GM23338 (cell line): ENCODE data around the gene IFNA17.
"Not testable (repeated sequence)": the region's sequence is repeated elsewhere in the genome, so short reads cannot be mapped to it uniquely, and the experiment has no call there.

Experiments
- CREB1 ChIP-seq: fragments of 250-450 bp; sonication (Bioruptor Pico); IDR thresholded peaks from 2 replicates; pipeline ENCODE4 v1.5.0; 2020; ENCODE audit warnings: low read depth, mild to moderate bottlenecking, moderate library complexity
- EZH2 ChIP-seq: fragments of 200-600 bp; sonication (generic); IDR thresholded peaks from one replicate; pipeline ENCODE4 v1.8.0; 2017; ENCODE audit warnings: antibody characterized with exemption, mild to moderate bottlenecking, low read depth; ENCODE audit not compliant: unreplicated experiment
- EZH2phosphoT487 ChIP-seq: fragments of 200-600 bp; sonication (generic); IDR thresholded peaks from one replicate; pipeline ENCODE4 v1.8.1; 2018; ENCODE audit warnings: antibody characterized with exemption; ENCODE audit not compliant: unreplicated experiment
- JUNB ChIP-seq: IDR thresholded peaks from one replicate; pipeline ENCODE4 v1.6.1; 2016; ENCODE audit warnings: antibody characterized with exemption; ENCODE audit not compliant: unreplicated experiment
- POLR2AphosphoS5 ChIP-seq: IDR thresholded peaks from 2 replicates; pipeline ENCODE4 v1.6.1; 2016; ENCODE audit warnings: antibody characterized with exemption, low read depth
- STAT1 ChIP-seq: IDR thresholded peaks from one replicate; pipeline ENCODE4 v1.6.1; 2016; ENCODE audit warnings: antibody characterized with exemption; ENCODE audit not compliant: unreplicated experiment
- ZNF114 ChIP-seq: fragments of 250-450 bp; sonication (Bioruptor Pico); IDR thresholded peaks from 2 replicates; pipeline ENCODE4 v1.5.0; 2020; ENCODE audit warnings: mild to moderate bottlenecking, moderate library complexity
- ZNF331 ChIP-seq: fragments of 250-450 bp; sonication (Bioruptor Pico); IDR thresholded peaks from 2 replicates; pipeline ENCODE4 v1.5.0; 2020; ENCODE audit warnings: low read depth, mild to moderate bottlenecking, moderate library complexity
- TF ChIP-seq, protein P1 (sequence below): IDR thresholded peaks from one replicate; pipeline ENCODE4 v1.6.1; 2018; ENCODE audit warnings: antibody characterized with exemption; ENCODE audit not compliant: unreplicated experiment
- TF ChIP-seq, protein P2 (sequence below), 2 experiments: fragments of 200-600 bp in 1 of 2; sonication (generic) in 1 of 2; conservative IDR thresholded peaks; 2 replicates each; pipeline versions ENCODE4 v1.5.1 to v1.6.1; 2016 to 2017; ENCODE audit warnings: antibody characterized with exemption in 2 of 2, low read depth in 2 of 2, mild to moderate bottlenecking in 2 of 2, moderate library complexity in 1 of 2
- TF ChIP-seq, protein P3 (sequence below): IDR thresholded peaks from 2 replicates; pipeline ENCODE4 v1.6.1; 2016; ENCODE audit warnings: antibody characterized with exemption
- TF ChIP-seq, protein P4 (sequence below): fragments of 250-450 bp; sonication (Bioruptor Pico); IDR thresholded peaks from 2 replicates; pipeline ENCODE4 v1.5.0; 2020; ENCODE audit warnings: mild to moderate bottlenecking, moderate library complexity

DNA sequence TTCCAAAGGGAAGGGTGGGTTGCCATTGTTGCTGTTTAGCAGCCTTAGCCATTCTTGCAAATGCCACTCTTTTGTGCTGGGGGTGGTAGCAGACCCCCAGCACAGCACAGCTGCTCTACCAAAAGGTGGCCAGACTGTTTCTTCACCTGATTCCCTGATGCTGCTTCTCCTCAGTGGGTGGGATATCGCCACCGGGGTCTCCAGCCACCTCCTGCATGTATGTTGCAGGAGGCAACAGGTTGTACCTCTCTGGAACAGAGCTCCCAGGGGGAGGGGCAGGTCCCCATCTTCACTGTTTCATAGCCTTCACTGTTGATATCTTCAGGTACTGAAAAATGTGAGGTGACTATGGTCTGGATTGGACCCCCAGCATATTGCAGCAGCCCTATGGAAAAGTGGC is 17.2 kb downstream of the IFNA17 start:
- TF ChIP-seq, protein P1, sequence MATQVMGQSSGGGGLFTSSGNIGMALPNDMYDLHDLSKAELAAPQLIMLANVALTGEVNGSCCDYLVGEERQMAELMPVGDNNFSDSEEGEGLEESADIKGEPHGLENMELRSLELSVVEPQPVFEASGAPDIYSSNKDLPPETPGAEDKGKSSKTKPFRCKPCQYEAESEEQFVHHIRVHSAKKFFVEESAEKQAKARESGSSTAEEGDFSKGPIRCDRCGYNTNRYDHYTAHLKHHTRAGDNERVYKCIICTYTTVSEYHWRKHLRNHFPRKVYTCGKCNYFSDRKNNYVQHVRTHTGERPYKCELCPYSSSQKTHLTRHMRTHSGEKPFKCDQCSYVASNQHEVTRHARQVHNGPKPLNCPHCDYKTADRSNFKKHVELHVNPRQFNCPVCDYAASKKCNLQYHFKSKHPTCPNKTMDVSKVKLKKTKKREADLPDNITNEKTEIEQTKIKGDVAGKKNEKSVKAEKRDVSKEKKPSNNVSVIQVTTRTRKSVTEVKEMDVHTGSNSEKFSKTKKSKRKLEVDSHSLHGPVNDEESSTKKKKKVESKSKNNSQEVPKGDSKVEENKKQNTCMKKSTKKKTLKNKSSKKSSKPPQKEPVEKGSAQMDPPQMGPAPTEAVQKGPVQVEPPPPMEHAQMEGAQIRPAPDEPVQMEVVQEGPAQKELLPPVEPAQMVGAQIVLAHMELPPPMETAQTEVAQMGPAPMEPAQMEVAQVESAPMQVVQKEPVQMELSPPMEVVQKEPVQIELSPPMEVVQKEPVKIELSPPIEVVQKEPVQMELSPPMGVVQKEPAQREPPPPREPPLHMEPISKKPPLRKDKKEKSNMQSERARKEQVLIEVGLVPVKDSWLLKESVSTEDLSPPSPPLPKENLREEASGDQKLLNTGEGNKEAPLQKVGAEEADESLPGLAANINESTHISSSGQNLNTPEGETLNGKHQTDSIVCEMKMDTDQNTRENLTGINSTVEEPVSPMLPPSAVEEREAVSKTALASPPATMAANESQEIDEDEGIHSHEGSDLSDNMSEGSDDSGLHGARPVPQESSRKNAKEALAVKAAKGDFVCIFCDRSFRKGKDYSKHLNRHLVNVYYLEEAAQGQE = not testable (repeated sequence)
- TF ChIP-seq, protein P2, sequence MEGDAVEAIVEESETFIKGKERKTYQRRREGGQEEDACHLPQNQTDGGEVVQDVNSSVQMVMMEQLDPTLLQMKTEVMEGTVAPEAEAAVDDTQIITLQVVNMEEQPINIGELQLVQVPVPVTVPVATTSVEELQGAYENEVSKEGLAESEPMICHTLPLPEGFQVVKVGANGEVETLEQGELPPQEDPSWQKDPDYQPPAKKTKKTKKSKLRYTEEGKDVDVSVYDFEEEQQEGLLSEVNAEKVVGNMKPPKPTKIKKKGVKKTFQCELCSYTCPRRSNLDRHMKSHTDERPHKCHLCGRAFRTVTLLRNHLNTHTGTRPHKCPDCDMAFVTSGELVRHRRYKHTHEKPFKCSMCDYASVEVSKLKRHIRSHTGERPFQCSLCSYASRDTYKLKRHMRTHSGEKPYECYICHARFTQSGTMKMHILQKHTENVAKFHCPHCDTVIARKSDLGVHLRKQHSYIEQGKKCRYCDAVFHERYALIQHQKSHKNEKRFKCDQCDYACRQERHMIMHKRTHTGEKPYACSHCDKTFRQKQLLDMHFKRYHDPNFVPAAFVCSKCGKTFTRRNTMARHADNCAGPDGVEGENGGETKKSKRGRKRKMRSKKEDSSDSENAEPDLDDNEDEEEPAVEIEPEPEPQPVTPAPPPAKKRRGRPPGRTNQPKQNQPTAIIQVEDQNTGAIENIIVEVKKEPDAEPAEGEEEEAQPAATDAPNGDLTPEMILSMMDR (conservative IDR thresholded peaks at IDR 0.05; ENCODE audit: low read depth in 2 of 2) = not testable (repeated sequence)
- not testable (repeated sequence) for TF ChIP-seq EZH2; CREB1 (CRISPR knock-in tag); POLR2AphosphoS5; EZH2phosphoT487; ZNF114 (CRISPR knock-in tag); JUNB; STAT1; ZNF331 (CRISPR knock-in tag)
- TF ChIP-seq, protein P3, sequence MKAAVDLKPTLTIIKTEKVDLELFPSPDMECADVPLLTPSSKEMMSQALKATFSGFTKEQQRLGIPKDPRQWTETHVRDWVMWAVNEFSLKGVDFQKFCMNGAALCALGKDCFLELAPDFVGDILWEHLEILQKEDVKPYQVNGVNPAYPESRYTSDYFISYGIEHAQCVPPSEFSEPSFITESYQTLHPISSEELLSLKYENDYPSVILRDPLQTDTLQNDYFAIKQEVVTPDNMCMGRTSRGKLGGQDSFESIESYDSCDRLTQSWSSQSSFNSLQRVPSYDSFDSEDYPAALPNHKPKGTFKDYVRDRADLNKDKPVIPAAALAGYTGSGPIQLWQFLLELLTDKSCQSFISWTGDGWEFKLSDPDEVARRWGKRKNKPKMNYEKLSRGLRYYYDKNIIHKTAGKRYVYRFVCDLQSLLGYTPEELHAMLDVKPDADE = not testable (repeated sequence)
- TF ChIP-seq, protein P4, sequence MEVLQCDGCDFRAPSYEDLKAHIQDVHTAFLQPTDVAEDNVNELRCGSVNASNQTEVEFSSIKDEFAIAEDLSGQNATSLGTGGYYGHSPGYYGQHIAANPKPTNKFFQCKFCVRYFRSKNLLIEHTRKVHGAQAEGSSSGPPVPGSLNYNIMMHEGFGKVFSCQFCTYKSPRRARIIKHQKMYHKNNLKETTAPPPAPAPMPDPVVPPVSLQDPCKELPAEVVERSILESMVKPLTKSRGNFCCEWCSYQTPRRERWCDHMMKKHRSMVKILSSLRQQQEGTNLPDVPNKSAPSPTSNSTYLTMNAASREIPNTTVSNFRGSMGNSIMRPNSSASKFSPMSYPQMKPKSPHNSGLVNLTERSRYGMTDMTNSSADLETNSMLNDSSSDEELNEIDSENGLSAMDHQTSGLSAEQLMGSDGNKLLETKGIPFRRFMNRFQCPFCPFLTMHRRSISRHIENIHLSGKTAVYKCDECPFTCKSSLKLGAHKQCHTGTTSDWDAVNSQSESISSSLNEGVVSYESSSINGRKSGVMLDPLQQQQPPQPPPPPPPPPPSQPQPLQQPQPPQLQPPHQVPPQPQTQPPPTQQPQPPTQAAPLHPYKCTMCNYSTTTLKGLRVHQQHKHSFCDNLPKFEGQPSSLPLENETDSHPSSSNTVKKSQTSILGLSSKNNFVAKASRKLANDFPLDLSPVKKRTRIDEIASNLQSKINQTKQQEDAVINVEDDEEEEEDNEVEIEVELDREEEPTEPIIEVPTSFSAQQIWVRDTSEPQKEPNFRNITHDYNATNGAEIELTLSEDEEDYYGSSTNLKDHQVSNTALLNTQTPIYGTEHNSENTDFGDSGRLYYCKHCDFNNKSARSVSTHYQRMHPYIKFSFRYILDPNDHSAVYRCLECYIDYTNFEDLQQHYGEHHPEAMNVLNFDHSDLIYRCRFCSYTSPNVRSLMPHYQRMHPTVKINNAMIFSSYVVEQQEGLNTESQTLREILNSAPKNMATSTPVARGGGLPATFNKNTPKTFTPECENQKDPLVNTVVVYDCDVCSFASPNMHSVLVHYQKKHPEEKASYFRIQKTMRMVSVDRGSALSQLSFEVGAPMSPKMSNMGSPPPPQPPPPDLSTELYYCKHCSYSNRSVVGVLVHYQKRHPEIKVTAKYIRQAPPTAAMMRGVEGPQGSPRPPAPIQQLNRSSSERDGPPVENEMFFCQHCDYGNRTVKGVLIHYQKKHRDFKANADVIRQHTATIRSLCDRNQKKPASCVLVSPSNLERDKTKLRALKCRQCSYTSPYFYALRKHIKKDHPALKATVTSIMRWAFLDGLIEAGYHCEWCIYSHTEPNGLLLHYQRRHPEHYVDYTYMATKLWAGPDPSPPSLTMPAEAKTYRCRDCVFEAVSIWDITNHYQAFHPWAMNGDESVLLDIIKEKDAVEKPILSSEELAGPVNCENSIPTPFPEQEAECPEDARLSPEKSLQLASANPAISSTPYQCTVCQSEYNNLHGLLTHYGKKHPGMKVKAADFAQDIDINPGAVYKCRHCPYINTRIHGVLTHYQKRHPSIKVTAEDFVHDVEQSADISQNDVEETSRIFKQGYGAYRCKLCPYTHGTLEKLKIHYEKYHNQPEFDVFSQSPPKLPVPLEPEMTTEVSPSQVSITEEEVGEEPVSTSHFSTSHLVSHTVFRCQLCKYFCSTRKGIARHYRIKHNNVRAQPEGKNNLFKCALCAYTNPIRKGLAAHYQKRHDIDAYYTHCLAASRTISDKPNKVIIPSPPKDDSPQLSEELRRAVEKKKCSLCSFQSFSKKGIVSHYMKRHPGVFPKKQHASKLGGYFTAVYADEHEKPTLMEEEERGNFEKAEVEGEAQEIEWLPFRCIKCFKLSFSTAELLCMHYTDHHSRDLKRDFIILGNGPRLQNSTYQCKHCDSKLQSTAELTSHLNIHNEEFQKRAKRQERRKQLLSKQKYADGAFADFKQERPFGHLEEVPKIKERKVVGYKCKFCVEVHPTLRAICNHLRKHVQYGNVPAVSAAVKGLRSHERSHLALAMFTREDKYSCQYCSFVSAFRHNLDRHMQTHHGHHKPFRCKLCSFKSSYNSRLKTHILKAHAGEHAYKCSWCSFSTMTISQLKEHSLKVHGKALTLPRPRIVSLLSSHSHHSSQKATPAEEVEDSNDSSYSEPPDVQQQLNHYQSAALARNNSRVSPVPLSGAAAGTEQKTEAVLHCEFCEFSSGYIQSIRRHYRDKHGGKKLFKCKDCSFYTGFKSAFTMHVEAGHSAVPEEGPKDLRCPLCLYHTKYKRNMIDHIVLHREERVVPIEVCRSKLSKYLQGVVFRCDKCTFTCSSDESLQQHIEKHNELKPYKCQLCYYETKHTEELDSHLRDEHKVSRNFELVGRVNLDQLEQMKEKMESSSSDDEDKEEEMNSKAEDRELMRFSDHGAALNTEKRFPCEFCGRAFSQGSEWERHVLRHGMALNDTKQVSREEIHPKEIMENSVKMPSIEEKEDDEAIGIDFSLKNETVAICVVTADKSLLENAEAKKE (CRISPR knock-in tag) = not testable (repeated sequence)
